ENCODE data around the gene UBE2A.
A peak's percentile ranks its signal among the peaks of the same experiment; 100 is the strongest.

UBE2A gene

GRCh38 chrX:119549327-119550016, 24.9 kb upstream of the UBE2A start:
- Histone ChIP-seq H2BK5ac (ENCODE audit: low read length) (no peak overlapping the region), H3K4me3 (ENCODE audit: low read length) (no peak overlapping the region), H3K4me1 (ENCODE audit: control insufficient read depth, low read depth, low read length) (no peaks in the 10 kb centered on the region), H3K56ac (ENCODE audit: low read length) (no peak overlapping the region), H2BK120ac (ENCODE audit: low read depth, low read length) (no peak overlapping the region), H4K8ac (ENCODE audit: low read depth, low read length) (no peak overlapping the region), H3K36me3 (ENCODE audit: control insufficient read depth, insufficient read depth, low read length) (no peaks in the 10 kb centered on the region), H2AK5ac (ENCODE audit: low read length) (no peak overlapping the region), H3K9ac (ENCODE audit: low read length) (no peak overlapping the region), H3K4me2 (ENCODE audit: low read length) (no peak overlapping the region), H3K27me3 (ENCODE audit: insufficient read depth, low read length, poor library complexity) (no peaks in the 10 kb centered on the region), H3K18ac (ENCODE audit: low read length) (no peak overlapping the region), H3K23ac (ENCODE audit: low read length) (no peak overlapping the region), H3K4ac (ENCODE audit: low read depth, low read length) (no peak overlapping the region), H3K79me1 (ENCODE audit: low read length) (no peaks in the 10 kb centered on the region), H3K79me2 (ENCODE audit: control insufficient read depth, insufficient read depth, low read length) (no peaks in the 10 kb centered on the region), H2BK15ac (replicated peaks; ENCODE audit: low read depth) (no peak overlapping the region), H3K27ac (ENCODE audit: low read depth, low read length) (no peak overlapping the region), H4K5ac (ENCODE audit: low read length) (no peak overlapping the region)
- DNase-seq = no peak
- no CpG with 5 or more reads among the region's 7 CpGs for WGBS (ENCODE audit: extremely low coverage, insufficient coverage, low lambda C conversion rate)

GRCh38 chrX:119552508-119552907, 21.9 kb upstream of the UBE2A start:
- Histone ChIP-seq H3K4me1 (ENCODE audit: control insufficient read depth, low read depth, low read length) (no peaks in the 10 kb centered on the region), H3K56ac (ENCODE audit: low read length) (no peak overlapping the region), H3K79me1 (ENCODE audit: low read length) (no peaks in the 10 kb centered on the region), H2AK5ac (ENCODE audit: low read length) (no peak overlapping the region), H3K79me2 (ENCODE audit: control insufficient read depth, insufficient read depth, low read length) (no peaks in the 10 kb centered on the region), H3K27me3 (ENCODE audit: insufficient read depth, low read length, poor library complexity) (no peaks in the 10 kb centered on the region), H4K8ac (ENCODE audit: low read depth, low read length) (no peak overlapping the region), H2BK5ac (ENCODE audit: low read length) (no peak overlapping the region), H2BK120ac (ENCODE audit: low read depth, low read length) (no peak overlapping the region), H3K9ac (ENCODE audit: low read length) (no peak overlapping the region), H4K5ac (ENCODE audit: low read length) (no peak overlapping the region), H3K4me3 (ENCODE audit: low read length) (no peak overlapping the region), H2BK15ac (replicated peaks; ENCODE audit: low read depth) (no peak overlapping the region), H3K4me2 (ENCODE audit: low read length) (no peak overlapping the region), H3K27ac (ENCODE audit: low read depth, low read length) (no peak overlapping the region), H3K23ac (ENCODE audit: low read length) (no peak overlapping the region), H3K36me3 (ENCODE audit: control insufficient read depth, insufficient read depth, low read length) (no peaks in the 10 kb centered on the region), H3K18ac (ENCODE audit: low read length) (no peak overlapping the region), H3K4ac (ENCODE audit: low read depth, low read length) (no peak overlapping the region)
- DNase-seq = no peak
- WGBS (ENCODE audit: extremely low coverage, insufficient coverage, low lambda C conversion rate) = no CpG with 5 or more reads among the region's 3 CpGs

- H2BK15ac ChIP-seq (replicated peaks; ENCODE audit: low read depth) = no peak within 1 kb of the TSS
- no peaks in the 10 kb centered on the region for H3K27me3 ChIP-seq (ENCODE audit: insufficient read depth, low read length, poor library complexity)
- H3K56ac ChIP-seq (ENCODE audit: low read length) = peak within 1 kb of the TSS; percentile 49
- no peaks in the 10 kb centered on the region for H3K79me1 ChIP-seq (ENCODE audit: low read length)
- no peak within 1 kb of the TSS for H2BK120ac ChIP-seq (ENCODE audit: low read depth, low read length)
- H3K27ac ChIP-seq (ENCODE audit: low read depth, low read length) = no peak within 1 kb of the TSS
- no peak within 1 kb of the TSS for H4K8ac ChIP-seq (ENCODE audit: low read depth, low read length)
- no peaks in the 10 kb centered on the region for H3K36me3 ChIP-seq (ENCODE audit: control insufficient read depth, insufficient read depth, low read length)
- no peaks in the 10 kb centered on the region for H3K4me1 ChIP-seq (ENCODE audit: control insufficient read depth, low read depth, low read length)
- no CpG with 5 or more reads among the region's 27 CpGs for WGBS (ENCODE audit: extremely low coverage, insufficient coverage, low lambda C conversion rate)
- peaks cover 3% of the 10 kb centered on the region for H3K79me2 ChIP-seq (ENCODE audit: control insufficient read depth, insufficient read depth, low read length)
- H3K4me3 ChIP-seq (ENCODE audit: low read length) = peak within 1 kb of the TSS; percentile 59
- H3K4me2 ChIP-seq (ENCODE audit: low read length) = peak within 1 kb of the TSS; percentile 34
- H2AK5ac ChIP-seq (ENCODE audit: low read length) = no peak within 1 kb of the TSS
- no peak within 1 kb of the TSS for H3K4ac ChIP-seq (ENCODE audit: low read depth, low read length)
- peak; percentile 96 for DNase-seq
- H3K18ac ChIP-seq (ENCODE audit: low read length) = no peak within 1 kb of the TSS
- no peak within 1 kb of the TSS for H4K5ac ChIP-seq (ENCODE audit: low read length)
- H2BK5ac ChIP-seq (ENCODE audit: low read length) = no peak within 1 kb of the TSS
- peak within 1 kb of the TSS; percentile 61 for H3K9ac ChIP-seq (ENCODE audit: low read length)
- H3K23ac ChIP-seq (ENCODE audit: low read length) = no peak within 1 kb of the TSS
Observed at GRCh38 chrX:119565107-119565663, 9.2 kb upstream of the UBE2A start, which contains the start of gene STEEP1. Gene STEEP1 (minus strand): TSS chrX:119565409. CDS start chrX:119565355, 54 bp downstream.

GRCh38 chrX:119570351-119570835, 4.0 kb upstream of the UBE2A start:
- Histone ChIP-seq H4K8ac (ENCODE audit: low read depth, low read length) (no peak overlapping the region), H3K27ac (ENCODE audit: low read depth, low read length) (no peak overlapping the region), H3K9ac (ENCODE audit: low read length) (no peak overlapping the region), H3K4me3 (ENCODE audit: low read length) (no peak overlapping the region), H2BK15ac (replicated peaks; ENCODE audit: low read depth) (no peak overlapping the region), H3K4ac (ENCODE audit: low read depth, low read length) (no peak overlapping the region), H3K36me3 (ENCODE audit: control insufficient read depth, insufficient read depth, low read length) (no peaks in the 10 kb centered on the region), H2BK120ac (ENCODE audit: low read depth, low read length) (no peak overlapping the region), H3K4me1 (ENCODE audit: control insufficient read depth, low read depth, low read length) (no peaks in the 10 kb centered on the region), H3K79me2 (ENCODE audit: control insufficient read depth, insufficient read depth, low read length) (peaks cover 2% of the 10 kb centered on the region), H3K27me3 (ENCODE audit: insufficient read depth, low read length, poor library complexity) (no peaks in the 10 kb centered on the region), H3K79me1 (ENCODE audit: low read length) (no peaks in the 10 kb centered on the region), H2BK5ac (ENCODE audit: low read length) (no peak overlapping the region), H3K18ac (ENCODE audit: low read length) (no peak overlapping the region), H3K23ac (ENCODE audit: low read length) (no peak overlapping the region), H4K5ac (ENCODE audit: low read length) (no peak overlapping the region), H2AK5ac (ENCODE audit: low read length) (no peak overlapping the region), H3K4me2 (ENCODE audit: low read length) (no peak overlapping the region), H3K56ac (ENCODE audit: low read length) (no peak overlapping the region)
- WGBS (ENCODE audit: extremely low coverage, insufficient coverage, low lambda C conversion rate) = no CpG with 5 or more reads among the region's 6 CpGs
- peak; percentile 28 for DNase-seq

GRCh38 chrX:119573222-119573621, 1.1 kb upstream of the UBE2A start:
- no peak overlapping the region for H3K4me3 ChIP-seq (ENCODE audit: low read length)
- H4K8ac ChIP-seq (ENCODE audit: low read depth, low read length) = no peak overlapping the region
- H2BK5ac ChIP-seq (ENCODE audit: low read length) = no peak overlapping the region
- DNase-seq = peak; percentile 67
- WGBS (ENCODE audit: extremely low coverage, insufficient coverage, low lambda C conversion rate) = no CpG with 5 or more reads among the region's 3 CpGs
- no peak overlapping the region for H3K4ac ChIP-seq (ENCODE audit: low read depth, low read length)
- H3K23ac ChIP-seq (ENCODE audit: low read length) = no peak overlapping the region
- H3K36me3 ChIP-seq (ENCODE audit: control insufficient read depth, insufficient read depth, low read length) = no peaks in the 10 kb centered on the region
- H3K79me2 ChIP-seq (ENCODE audit: control insufficient read depth, insufficient read depth, low read length) = peaks cover 4% of the 10 kb centered on the region
- H3K56ac ChIP-seq (ENCODE audit: low read length) = no peak overlapping the region
- no peak overlapping the region for H2AK5ac ChIP-seq (ENCODE audit: low read length)
- H3K4me2 ChIP-seq (ENCODE audit: low read length) = no peak overlapping the region
- H2BK15ac ChIP-seq (replicated peaks; ENCODE audit: low read depth) = no peak overlapping the region
- no peak overlapping the region for H2BK120ac ChIP-seq (ENCODE audit: low read depth, low read length)
- H3K27me3 ChIP-seq (ENCODE audit: insufficient read depth, low read length, poor library complexity) = no peaks in the 10 kb centered on the region
- H3K9ac ChIP-seq (ENCODE audit: low read length) = no peak overlapping the region
- no peak overlapping the region for H3K27ac ChIP-seq (ENCODE audit: low read depth, low read length)
- no peaks in the 10 kb centered on the region for H3K79me1 ChIP-seq (ENCODE audit: low read length)
- no peak overlapping the region for H3K18ac ChIP-seq (ENCODE audit: low read length)
- H3K4me1 ChIP-seq (ENCODE audit: control insufficient read depth, low read depth, low read length) = no peaks in the 10 kb centered on the region
- H4K5ac ChIP-seq (ENCODE audit: low read length) = no peak overlapping the region
